ENCODE measurements around the gene FCHSD2.
A peak's percentile ranks its signal among the peaks of the same experiment; 100 is the strongest.
"Not testable (repeated sequence)": the region's sequence is repeated elsewhere in the genome, so short reads cannot be mapped to it uniquely, and the experiment has no call there.

Gene FCHSD2

DNA sequence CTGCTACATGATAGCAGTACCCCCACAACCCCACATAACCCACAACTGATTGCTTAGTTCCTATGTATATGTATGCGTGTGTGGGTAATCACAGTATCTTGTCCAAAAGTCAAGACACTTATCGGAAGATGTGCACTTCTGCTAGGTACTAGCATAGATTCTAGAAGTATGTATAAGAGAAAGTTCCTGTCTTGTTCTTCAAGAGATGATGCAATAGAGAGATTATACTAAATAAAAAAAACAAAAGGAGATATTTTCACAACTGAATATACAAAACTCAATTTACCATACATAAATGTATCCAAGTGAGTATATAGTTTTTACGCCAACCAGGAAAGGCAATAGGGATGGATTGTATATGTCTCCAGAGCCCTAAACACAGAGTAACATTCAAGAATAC lies 112.0 kb downstream of the FCHSD2 start:
- H3K4me1 Mint-ChIP-seq (ENCODE audit: low read depth) = peaks cover 40% of the 10 kb centered on the region
- H3K4me3 Mint-ChIP-seq = no peak overlapping the region
- H3K27me3 Mint-ChIP-seq = no peaks in the 10 kb centered on the region
- peak overlapping the region; percentile 83 for H3K27ac Mint-ChIP-seq
- peaks cover 45% of the 10 kb centered on the region for H3K36me3 Mint-ChIP-seq (ENCODE audit: low read depth)
- intact Hi-C loops (cut with micrococcal nuclease) = no loop called here
- H3K9me3 Mint-ChIP-seq = peaks cover 30% of the 10 kb centered on the region

DNA sequence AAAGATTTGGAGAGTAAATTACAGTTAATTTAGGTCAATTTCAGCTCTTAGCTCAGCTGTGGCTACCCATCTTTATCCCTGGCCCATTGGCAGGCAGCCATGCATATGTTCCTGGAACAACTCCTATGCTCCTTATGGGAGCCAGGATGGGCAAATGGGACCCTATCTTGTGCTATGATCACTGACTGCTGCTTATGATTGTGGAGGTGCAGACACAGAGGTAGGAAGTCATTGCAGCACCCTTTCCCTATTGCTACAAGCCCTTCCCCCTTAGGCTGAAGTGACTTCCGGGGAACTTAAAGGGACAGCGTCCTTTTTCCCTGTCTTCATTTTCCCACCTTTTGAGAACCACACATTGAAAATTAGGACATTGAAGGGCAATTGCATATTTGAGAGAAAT lies 112.7 kb downstream of the FCHSD2 start:
- intact Hi-C loops (cut with micrococcal nuclease) = no loop called here
- H3K4me3 Mint-ChIP-seq = no peak overlapping the region
- peaks cover 40% of the 10 kb centered on the region for H3K4me1 Mint-ChIP-seq (ENCODE audit: low read depth)
- no peaks in the 10 kb centered on the region for H3K27me3 Mint-ChIP-seq
- peak overlapping the region; percentile 83 for H3K27ac Mint-ChIP-seq
- peaks cover 52% of the 10 kb centered on the region for H3K36me3 Mint-ChIP-seq (ENCODE audit: low read depth)
- H3K9me3 Mint-ChIP-seq = peaks cover 37% of the 10 kb centered on the region

DNA sequence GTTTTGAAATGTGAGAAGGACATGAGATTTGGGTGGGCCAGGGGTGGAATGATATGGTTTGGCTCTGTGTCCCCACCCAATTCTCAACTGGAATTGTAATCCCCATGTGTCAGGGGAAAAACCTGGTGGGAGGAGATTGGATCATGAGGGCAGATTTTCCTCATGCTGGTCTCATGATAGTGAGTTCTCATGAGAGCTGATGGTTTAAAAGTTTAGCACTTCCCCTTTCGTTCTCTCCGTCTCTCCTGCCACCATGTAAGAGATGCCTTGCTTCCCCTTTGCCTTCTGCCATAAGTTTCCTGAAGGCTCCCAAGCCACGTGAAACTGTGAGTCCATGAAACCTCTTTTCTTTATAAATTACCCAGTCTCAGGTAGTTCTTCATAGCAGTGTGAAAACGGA lies 113.5 kb downstream of the FCHSD2 start:
- Mint-ChIP-seq H3K9me3 (peaks cover 45% of the 10 kb centered on the region), H3K4me3 (no peak overlapping the region), H3K27ac (peak overlapping the region; percentile 83), H3K36me3 (ENCODE audit: low read depth) (peaks cover 60% of the 10 kb centered on the region), H3K4me1 (ENCODE audit: low read depth) (peaks cover 44% of the 10 kb centered on the region), H3K27me3 (no peaks in the 10 kb centered on the region)
- intact Hi-C loops (cut with micrococcal nuclease) = no loop called here

DNA sequence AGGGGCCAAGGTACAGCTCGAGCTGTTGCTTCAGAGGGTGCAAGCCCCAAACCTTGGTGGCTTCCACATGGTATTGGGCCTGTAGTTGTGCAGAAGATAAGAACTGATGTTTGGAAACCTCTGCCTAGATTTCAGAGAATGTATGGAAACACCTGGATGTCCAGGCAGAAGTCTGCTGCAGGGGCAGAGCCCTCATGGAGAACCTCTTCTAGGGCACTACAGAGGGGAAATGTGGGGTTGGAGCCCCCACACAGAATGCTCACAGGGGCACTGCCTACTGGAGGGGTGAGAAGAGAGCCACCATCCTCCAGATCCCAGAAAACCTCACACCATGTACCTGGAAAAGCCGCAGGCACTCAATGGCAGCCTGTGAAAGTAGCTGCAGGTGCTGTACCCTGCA lies 114.3 kb downstream of the FCHSD2 start:
- H3K9me3 Mint-ChIP-seq = peaks cover 48% of the 10 kb centered on the region
- peaks cover 62% of the 10 kb centered on the region for H3K36me3 Mint-ChIP-seq (ENCODE audit: low read depth)
- intact Hi-C loops (cut with micrococcal nuclease); H3K27me3 Mint-ChIP-seq; H3K4me3 Mint-ChIP-seq: not testable (repeated sequence)
- peaks cover 46% of the 10 kb centered on the region for H3K4me1 Mint-ChIP-seq (ENCODE audit: low read depth)
- H3K27ac Mint-ChIP-seq = peak overlapping the region; percentile 83

DNA sequence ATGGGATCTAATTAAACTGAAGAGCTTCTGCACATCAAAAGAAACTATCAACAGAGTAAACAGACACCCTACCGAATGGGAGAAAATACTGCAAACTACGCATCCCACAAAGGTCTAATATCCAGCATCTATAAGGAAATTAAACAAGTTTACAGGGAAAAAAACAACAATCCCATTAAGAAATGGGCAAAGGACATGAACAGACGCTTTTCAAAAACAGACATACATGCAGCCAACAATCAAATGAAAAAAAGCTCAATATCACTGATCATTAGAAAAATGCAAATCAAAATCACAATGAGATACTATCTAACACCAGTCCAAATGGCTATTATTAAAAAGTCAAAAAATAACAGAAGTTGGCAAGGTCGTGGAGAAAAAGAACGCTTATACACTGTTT lies 117.5 kb downstream of the FCHSD2 start:
- Mint-ChIP-seq H3K4me3 (no peak overlapping the region), H3K36me3 (ENCODE audit: low read depth) (peaks cover 49% of the 10 kb centered on the region), H3K27ac (no peak overlapping the region), H3K27me3 (no peaks in the 10 kb centered on the region), H3K9me3 (peaks cover 46% of the 10 kb centered on the region), H3K4me1 (ENCODE audit: low read depth) (peaks cover 36% of the 10 kb centered on the region)
- intact Hi-C loops (cut with micrococcal nuclease) = no loop called here

DNA sequence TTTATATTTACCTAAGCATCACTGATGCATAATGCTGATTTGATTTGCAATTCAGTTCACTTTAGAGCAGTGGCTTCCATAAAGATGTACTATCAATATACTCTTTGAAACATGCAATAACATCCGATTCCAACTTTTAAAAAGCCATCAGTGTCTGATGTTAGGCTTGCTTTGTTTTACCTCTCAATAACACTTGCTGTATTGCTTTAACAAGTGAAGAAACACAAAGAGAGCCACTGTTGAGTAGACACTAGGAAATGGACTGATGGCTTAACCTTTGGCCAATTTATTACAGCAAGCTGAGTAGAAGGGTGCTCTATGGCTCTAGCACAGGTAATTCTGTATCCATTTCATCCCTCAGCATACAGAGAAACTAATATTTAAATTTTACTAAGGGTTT lies 122.1 kb downstream of the FCHSD2 start:
- H3K36me3 Mint-ChIP-seq (ENCODE audit: low read depth) = peaks cover 16% of the 10 kb centered on the region
- H3K4me3 Mint-ChIP-seq = no peak overlapping the region
- H3K27ac Mint-ChIP-seq = no peak overlapping the region
- peaks cover 17% of the 10 kb centered on the region for H3K9me3 Mint-ChIP-seq
- no peaks in the 10 kb centered on the region for H3K27me3 Mint-ChIP-seq
- intact Hi-C loops (cut with micrococcal nuclease) = no loop called here
- H3K4me1 Mint-ChIP-seq (ENCODE audit: low read depth) = peaks cover 22% of the 10 kb centered on the region

DNA sequence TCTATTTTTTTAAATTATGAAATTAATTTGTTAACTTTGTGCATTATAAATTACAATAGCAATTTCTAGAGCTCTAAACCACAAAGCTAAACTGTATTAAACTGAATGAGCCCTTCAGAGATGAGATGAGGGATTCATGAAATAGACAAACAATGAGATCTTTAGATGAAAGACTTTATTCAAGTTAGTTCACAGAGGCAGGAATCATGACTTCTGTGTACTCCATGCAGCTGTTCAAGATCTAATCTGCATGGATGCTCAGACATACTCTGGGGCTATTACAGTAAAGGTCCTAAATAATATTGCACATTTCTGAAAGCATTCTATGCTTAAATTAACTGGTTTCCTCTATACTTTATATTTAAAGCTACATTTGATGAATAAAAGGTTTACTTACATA lies 122.7 kb downstream of the FCHSD2 start:
- Mint-ChIP-seq H3K9me3 (peaks cover 11% of the 10 kb centered on the region), H3K27ac (no peak overlapping the region), H3K4me3 (no peak overlapping the region), H3K4me1 (ENCODE audit: low read depth) (peaks cover 22% of the 10 kb centered on the region), H3K27me3 (no peaks in the 10 kb centered on the region), H3K36me3 (ENCODE audit: low read depth) (peaks cover 10% of the 10 kb centered on the region)
- intact Hi-C loops (cut with micrococcal nuclease) = no loop called here

DNA sequence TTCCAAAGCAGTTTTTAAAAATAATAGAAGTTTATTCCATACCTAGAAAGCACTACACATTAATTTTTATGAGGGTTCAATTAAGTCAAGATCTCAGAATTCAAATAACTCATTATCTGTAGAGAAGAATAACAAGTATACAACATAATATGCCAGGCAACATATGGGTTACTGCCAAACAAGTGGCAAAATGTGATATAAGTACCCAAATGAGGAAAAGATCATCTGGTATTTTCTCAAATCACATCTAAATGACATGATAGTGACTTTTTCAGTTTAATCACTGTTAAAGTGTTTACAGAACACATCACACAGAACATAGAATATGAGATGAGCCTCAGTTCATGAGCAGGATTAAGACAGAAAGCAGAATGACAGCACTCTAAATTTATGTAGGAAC lies 123.3 kb downstream of the FCHSD2 start:
- Mint-ChIP-seq H3K9me3 (peaks cover 5% of the 10 kb centered on the region), H3K27me3 (no peaks in the 10 kb centered on the region), H3K4me1 (ENCODE audit: low read depth) (peaks cover 20% of the 10 kb centered on the region), H3K4me3 (no peak overlapping the region), H3K27ac (no peak overlapping the region), H3K36me3 (ENCODE audit: low read depth) (peaks cover 4% of the 10 kb centered on the region)
- intact Hi-C loops (cut with micrococcal nuclease) = no loop called here

DNA sequence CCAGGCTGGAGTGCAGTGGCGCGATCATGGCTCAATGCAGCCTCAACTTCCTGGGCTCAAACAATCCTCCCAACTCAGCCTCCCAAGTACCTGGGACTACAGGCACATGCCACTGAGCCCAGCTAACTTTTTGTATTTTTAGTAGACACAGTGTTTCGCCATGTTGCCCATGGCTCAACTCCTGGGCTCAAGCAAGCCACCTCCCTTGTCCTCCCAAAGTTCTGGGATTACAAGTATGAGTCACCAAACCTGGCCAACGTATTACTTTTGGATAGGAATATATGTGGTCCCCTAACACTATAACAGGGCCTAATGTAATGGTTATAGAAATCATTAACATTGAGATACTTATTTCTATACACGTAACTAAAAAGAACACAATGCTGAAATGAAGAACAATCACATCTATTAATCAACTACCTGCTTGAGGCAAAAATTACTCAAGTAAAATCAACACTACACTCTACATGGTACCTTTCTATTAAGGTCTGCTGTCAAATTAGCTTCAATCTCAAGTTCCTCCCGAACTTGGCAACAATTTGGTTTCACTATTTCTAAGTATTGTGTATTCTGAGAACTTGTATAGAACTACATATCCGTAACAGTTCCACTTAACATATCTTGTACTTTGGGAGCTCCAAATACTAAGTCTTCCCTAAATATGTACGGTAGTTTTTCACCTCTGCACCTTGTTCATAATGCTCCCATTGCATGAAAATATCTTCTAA lies 124.9 kb downstream of the FCHSD2 start:
- peak overlapping the region; percentile 27 for H3K4me3 Mint-ChIP-seq
- intact Hi-C loops (cut with micrococcal nuclease) = no loop called here
- H3K36me3 Mint-ChIP-seq (ENCODE audit: low read depth) = peaks cover 8% of the 10 kb centered on the region
- no peaks in the 10 kb centered on the region for H3K9me3 Mint-ChIP-seq
- H3K27ac Mint-ChIP-seq = peak overlapping the region; percentile 41
- H3K4me1 Mint-ChIP-seq (ENCODE audit: low read depth) = peaks cover 24% of the 10 kb centered on the region
- H3K27me3 Mint-ChIP-seq = no peaks in the 10 kb centered on the region

DNA sequence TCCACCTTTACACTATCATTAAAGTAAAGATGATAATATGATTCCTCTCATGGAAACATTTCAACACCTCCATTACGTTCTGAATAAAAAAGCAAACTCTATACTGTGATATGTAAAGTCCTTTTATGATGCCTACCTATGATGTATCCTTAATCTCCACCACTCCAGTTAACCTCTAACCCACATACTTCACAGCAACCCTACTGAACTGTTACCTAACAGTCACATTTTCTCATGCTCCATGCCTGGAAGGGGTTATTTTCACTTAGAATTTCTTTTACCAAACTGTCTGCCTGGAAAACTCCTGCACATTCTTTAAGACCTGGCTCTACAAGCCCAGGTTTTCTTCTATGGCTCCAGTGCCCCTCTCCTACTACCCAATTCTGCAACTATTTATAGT lies 129.1 kb downstream of the FCHSD2 start:
- H3K27ac Mint-ChIP-seq = peak overlapping the region; percentile 22
- peaks cover 19% of the 10 kb centered on the region for H3K4me1 Mint-ChIP-seq (ENCODE audit: low read depth)
- H3K9me3 Mint-ChIP-seq = peaks cover 24% of the 10 kb centered on the region
- peaks cover 47% of the 10 kb centered on the region for H3K36me3 Mint-ChIP-seq (ENCODE audit: low read depth)
- no peaks in the 10 kb centered on the region for H3K27me3 Mint-ChIP-seq
- intact Hi-C loops (cut with micrococcal nuclease) = no loop called here
- H3K4me3 Mint-ChIP-seq = no peak overlapping the region

DNA sequence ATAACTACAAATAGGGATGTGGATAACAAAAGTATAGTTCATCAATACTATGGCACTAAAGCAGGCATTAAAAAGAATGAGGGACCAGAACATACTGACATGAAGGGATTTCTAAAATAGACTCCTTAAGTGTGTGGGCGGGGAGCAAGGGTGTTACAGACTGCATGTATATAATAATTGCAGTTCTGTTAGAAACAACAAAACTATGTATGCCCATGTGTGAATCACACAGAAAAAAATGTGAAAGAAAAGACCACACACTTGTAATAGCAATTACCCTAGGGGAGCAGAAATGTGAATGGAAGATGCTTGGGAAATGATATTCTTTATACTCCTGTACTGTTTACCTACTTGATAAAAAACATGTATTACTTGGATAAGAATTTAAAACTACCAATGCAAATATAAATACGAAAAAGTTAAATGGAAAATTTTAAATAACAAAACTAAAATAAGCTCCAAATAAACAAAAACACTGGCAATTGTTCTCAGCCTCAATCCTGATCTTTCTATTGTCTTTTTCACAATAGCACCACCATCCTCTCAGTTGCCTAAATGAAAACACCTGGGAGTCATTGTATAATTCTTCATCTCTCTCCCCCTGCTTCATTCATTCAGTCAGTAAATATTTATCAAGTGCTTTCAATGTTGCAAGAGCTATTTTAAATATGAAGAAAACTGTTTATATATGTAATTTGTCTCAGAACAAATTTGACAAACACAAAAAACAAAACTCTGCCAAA lies 129.8 kb downstream of the FCHSD2 start:
- Mint-ChIP-seq H3K27ac (peak overlapping the region; percentile 22), H3K36me3 (ENCODE audit: low read depth) (peaks cover 47% of the 10 kb centered on the region), H3K4me1 (ENCODE audit: low read depth) (peaks cover 13% of the 10 kb centered on the region), H3K4me3 (no peak overlapping the region), H3K9me3 (peaks cover 24% of the 10 kb centered on the region), H3K27me3 (no peaks in the 10 kb centered on the region)
- intact Hi-C loops (cut with micrococcal nuclease) = no loop called here

DNA sequence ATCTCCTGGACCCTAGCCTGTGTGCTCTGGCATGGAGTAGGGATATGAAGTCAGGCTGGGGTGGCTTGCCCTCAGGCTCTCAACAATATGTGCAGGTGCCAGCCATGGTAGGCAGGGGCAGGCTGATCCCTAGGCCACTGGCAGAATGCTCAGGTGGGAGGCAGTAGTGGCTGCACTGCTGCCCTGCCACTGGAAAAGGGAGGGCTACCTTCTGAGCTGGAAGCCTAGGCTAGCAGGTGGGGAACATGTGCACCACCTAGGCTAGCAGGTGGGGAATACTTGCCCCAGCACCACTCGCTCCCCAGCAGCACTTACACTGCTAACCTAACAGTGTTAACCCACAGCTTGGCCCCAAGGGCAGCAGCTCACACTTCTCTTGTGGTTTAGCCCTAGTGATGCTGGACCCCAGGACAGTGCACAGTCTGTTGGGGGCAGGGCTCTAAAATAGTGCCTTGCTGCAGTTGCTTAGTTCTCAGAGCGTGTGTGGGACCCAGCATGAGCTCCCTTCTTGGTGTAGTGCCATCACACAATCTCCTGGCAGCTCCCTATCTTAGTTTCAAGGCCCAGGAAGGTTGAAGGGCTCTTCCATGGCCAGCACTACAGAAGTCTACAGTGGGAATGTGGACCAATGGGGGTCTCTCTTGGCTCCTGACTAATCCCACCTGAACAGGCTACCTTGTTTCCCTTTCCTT lies 130.8 kb downstream of the FCHSD2 start:
- Mint-ChIP-seq H3K4me1 (ENCODE audit: low read depth) (peaks cover 12% of the 10 kb centered on the region), H3K27ac (no peak overlapping the region), H3K9me3 (peaks cover 24% of the 10 kb centered on the region), H3K36me3 (ENCODE audit: low read depth) (peaks cover 52% of the 10 kb centered on the region), H3K4me3 (no peak overlapping the region), H3K27me3 (no peaks in the 10 kb centered on the region)
- intact Hi-C loops (cut with micrococcal nuclease) = no loop called here

DNA sequence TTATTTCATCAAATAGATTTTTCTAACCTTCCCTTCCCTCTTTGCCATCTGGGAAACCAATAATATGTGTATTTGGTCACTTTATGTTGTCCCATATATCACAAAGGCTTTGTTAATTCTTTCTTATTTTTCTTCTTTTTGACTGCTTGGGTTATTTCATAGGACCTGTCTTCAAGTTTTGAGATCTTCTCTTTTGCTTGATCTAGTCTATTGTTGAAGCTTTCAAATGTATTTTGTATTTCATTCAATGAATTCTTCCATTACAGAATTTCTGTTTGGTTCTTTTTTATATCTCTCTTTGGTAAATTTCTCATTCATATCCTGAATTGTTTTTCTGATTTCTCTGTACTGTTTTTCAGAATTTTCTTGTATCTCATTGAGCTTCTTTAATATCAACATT lies 132.1 kb downstream of the FCHSD2 start:
- Mint-ChIP-seq H3K36me3 (ENCODE audit: low read depth) (peaks cover 56% of the 10 kb centered on the region), H3K27ac (no peak overlapping the region)

DNA sequence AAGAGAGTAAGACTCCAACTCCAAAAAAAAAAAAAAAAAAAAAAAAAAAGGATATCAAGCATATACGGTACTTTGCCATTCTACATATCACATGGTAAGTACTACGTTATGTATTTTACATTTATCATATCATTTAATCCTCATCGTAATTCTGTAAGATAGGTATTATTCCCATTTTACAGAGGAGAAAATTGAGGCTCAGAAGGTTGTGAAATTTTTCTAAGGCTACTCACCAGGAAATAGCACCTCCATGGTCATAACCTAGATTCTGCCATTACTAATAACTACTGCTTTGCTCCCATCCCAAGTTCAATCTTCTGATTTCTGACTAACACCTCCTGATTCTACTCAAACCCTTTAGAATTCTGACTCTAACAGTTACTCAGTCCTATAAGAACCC lies 138.0 kb downstream of the FCHSD2 start:
- no peaks in the 10 kb centered on the region for H3K27me3 Mint-ChIP-seq
- intact Hi-C loops (cut with micrococcal nuclease) = no loop called here
- H3K4me1 Mint-ChIP-seq (ENCODE audit: low read depth) = peaks cover 33% of the 10 kb centered on the region
- peaks cover 27% of the 10 kb centered on the region for H3K36me3 Mint-ChIP-seq (ENCODE audit: low read depth)
- no peak overlapping the region for H3K4me3 Mint-ChIP-seq
- H3K9me3 Mint-ChIP-seq = no peaks in the 10 kb centered on the region
- H3K27ac Mint-ChIP-seq = no peak overlapping the region

More for the DNA sequence above, 132.1 kb downstream of the FCHSD2 start:
- peaks cover 24% of the 10 kb centered on the region for H3K9me3 Mint-ChIP-seq
- H3K27me3 Mint-ChIP-seq = no peaks in the 10 kb centered on the region
- H3K4me1 Mint-ChIP-seq (ENCODE audit: low read depth) = peaks cover 18% of the 10 kb centered on the region
- intact Hi-C loops (cut with micrococcal nuclease) = no loop called here
- no peak overlapping the region for H3K4me3 Mint-ChIP-seq
